Ramos (cell line): ENCODE results near the gene CTIF.

Experiments used
- in situ Hi-C: fragments of 300-500 bp; cut with MboI; formaldehyde crosslinking; loops from one replicate; pipeline ENCODE4 v1.14.3; 2022; ENCODE audit warnings: low sequenced_read_pairs; ENCODE audit not compliant: unreplicated experiment

Gene CTIF

GRCh38 chr18:48879008-48879431 lies 340.2 kb downstream of the CTIF start:
- in situ Hi-C loops = no loop called here

- in situ Hi-C loops = no loop called here
These were observed 342.1 kb downstream of the CTIF start for GRCh38 chr18:48880931-48881330.

GRCh38 chr18:48882379-48882778 lies 343.5 kb downstream of the CTIF start:
- in situ Hi-C loops = no loop called here

DNA sequence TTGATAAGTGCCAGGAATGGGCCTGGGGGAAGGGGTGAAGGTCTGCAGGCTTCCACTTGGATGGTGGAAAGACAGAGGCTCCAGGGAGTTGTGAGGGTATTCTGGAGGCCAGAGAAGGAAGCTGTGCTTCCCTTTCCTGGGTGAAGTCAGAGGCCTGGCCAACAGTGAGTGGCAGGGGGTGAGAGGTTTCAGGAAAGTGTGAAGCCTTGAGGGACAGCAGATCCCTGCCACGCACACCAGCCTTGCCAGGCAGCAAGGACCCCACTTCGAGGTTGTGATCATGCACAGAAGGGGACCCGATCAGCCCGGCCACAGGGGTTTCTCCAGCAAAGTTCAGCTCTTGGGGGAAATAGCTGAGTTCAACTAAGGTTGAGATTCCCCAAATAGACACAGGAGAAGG lies 345.5 kb downstream of the CTIF start:
- in situ Hi-C loops = no loop called here

- in situ Hi-C loops = no loop called here
These were observed 345.9 kb downstream of the CTIF start for GRCh38 chr18:48884771-48885170.

- in situ Hi-C loops = no loop called here
These were observed 346.6 kb downstream of the CTIF start for GRCh38 chr18:48885266-48885923.

DNA sequence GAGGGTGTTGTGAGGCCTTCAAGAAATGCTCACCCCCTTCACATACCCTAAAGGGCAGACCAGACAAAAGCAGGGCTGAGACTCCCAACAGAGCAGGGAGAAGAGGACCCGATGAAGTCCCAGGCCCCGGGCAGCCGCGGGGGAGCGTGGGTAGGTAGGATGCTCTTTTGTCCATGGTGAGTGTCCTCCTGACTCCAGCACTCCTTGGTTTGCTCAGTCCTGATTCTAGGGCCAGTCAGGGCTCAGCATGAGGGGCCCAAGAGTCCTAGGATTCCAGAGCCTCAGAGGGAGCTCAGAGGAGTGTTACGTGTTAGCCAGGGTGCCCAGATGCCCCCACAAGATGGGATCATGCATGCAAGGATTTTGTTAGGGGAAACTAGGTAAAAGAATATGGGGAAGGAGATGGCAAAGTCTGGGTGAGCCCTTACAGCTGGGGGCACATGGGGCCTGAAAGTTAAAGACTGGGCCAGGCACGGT lies 347.1 kb downstream of the CTIF start:
- in situ Hi-C loops = no loop called here

DNA sequence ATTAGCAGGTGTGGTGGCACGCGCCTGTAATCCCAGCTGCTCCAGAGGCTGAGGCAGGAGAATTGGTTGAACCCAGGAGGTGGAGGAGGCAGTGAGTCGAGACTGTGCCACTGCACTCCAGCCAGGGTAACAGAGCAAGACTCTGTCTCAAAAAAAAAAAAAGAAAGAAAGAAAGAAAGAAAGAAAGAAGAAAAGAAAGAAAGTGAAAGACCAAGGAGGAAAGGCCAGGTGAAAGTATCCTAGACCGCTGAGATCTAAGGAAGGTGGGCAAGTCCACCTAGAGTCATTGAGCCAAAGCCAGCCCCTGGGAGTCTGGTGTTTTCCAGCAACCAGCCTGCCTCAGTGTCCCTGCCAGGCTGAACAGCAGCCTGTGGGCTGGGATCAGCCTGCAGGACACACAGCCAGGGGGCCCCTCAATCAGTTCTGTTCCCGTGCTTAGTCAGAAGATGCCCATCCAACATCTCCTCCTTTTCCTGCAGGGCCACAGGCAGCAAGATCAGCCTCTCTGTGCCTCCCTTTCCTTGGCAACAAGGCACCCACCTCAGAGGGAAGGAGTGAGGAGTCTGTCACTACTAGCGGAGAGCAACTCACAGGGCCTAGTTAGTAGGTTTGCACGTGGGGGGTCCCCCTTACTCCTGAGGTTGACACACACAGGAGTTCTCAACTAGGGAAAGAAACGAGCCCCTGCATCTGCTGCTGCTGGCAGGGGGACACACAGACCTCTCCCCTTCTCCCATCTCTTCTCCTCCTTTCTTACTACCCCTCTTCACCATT lies 347.9 kb downstream of the CTIF start:
- in situ Hi-C loops = no loop called here

GRCh38 chr18:48887294-48887904 lies 348.6 kb downstream of the CTIF start:
- in situ Hi-C loops = no loop called here

- in situ Hi-C loops = no loop called here
These were observed 349.3 kb downstream of the CTIF start for GRCh38 chr18:48887905-48888772.

- in situ Hi-C loops = no loop called here
These were observed 349.9 kb downstream of the CTIF start for GRCh38 chr18:48888773-48889080.

DNA sequence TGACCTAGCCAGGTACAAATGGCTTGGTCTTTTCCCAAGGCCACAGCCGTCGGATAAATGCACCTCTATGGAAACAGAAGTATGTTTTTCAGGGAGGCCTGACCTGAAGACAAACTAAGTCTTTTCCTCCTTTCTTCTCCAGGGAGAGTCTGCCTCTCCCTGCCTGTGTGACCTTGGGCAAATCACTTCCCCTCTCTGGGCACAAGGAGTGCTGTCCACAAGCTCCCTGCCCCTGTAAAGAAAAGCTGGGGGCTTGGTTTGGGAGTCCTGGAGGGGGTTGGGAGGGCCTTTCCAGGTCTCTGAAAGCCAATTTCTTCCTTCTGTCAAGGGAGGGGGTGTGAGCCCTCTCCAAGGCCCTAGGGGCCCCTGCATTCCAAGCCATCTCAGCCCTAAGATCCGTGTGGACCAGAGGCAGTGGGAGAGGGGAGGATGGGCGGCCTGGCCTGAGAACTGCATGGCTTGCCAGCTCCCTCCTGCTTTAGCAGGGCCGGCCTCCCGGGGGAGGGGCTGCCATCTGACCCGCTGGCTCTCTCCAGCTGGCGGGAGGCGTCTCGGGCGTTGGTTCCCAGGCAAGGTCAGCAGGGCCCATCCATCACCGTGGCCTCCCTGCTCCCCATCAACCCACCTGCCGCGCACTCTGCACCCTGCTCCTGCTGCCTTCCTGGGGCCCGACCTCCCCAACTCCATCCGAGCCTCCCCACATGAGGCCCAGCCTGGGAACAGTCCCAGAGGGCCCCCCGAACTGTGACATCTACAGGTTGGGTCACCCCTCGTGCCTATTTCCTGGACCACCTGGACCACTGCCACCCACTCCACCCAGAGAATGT lies 350.5 kb downstream of the CTIF start:
- in situ Hi-C loops = no loop called here

- in situ Hi-C loops = no loop called here
These were observed 351.3 kb downstream of the CTIF start for GRCh38 chr18:48889981-48890762.

- in situ Hi-C loops = no loop called here
These were observed 352.9 kb downstream of the CTIF start for GRCh38 chr18:48891721-48892120.

GRCh38 chr18:48892146-48892855 lies 353.5 kb downstream of the CTIF start:
- in situ Hi-C loops = no loop called here

DNA sequence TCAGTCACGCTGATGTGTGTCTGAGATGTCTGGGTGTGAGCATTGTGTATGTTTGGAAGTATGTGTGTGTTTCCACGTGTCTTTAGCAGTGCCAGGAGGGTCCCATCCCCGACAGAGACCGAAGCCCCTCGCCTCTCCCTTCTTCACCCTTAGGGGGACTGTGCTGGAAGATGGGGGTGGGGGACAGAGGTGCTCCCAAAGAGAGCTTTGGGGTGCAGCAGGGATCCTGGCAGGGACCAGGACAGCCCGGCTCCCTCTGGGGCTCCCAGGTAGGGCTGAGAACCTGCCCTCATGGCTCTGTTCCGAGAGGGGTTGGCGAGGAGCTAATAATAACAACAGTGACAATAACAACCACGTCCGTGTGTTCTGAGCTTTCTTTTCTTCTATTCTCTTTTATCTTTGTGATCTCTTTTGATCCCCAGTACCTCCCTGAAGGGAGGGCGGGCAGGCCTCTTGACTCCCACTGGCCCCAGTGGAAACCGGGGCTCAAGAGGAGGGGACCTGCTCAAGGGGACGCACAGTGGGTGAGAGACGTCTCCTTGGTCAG lies 354.3 kb downstream of the CTIF start:
- in situ Hi-C loops = no loop called here

GRCh38 chr18:48893608-48894600 lies 355.1 kb downstream of the CTIF start:
- in situ Hi-C loops = no loop called here
